Psoas muscle (tissue), 8 donors: ENCODE data around the gene TBXAS1. TPM values are rescaled to one million over a fixed set of nuclear protein-coding genes. Genes with fewer than 3 reads are reported as not detected.

ENCODE experiments used
- ATAC-seq, 4 donors: fragments of 200-7000 bp; cut with Tn5 transposase; one replicate each; pipeline ENCODE4 v1.9.1; 2020; ENCODE audit warnings: moderate library complexity in 3 of 4, mild to moderate bottlenecking in 2 of 4
- DNase-seq, 2 donors: peaks; one replicate each; pipeline ENCODE4 v3.0.0-alpha.2; 2020
- H3K27ac ChIP-seq: fragments of 200-600 bp; one replicate; pipeline ENCODE4 v1.8.0; 2022
- H3K27me3 ChIP-seq, 3 donors: fragments of 200-600 bp in 1 of 3; one replicate each; pipeline versions ENCODE4 v1.6.1 to v1.8.0; 2013 to 2022; ENCODE audit warnings: low read length in 2 of 3, mild to moderate bottlenecking in 2 of 3, moderate library complexity in 1 of 3; ENCODE audit not compliant: insufficient read depth in 3 of 3
- H3K36me3 ChIP-seq, 2 donors: fragments of 200-600 bp in 1 of 2; one replicate each; pipeline versions ENCODE4 v1.6.1 to v1.8.0; 2013 to 2022; ENCODE audit warnings: low read depth in 1 of 2, mild to moderate bottlenecking in 1 of 2, moderate library complexity in 1 of 2; ENCODE audit not compliant: insufficient read depth in 1 of 2
- H3K4me1 ChIP-seq: fragments of 200-600 bp; one replicate; pipeline ENCODE4 v1.8.0; 2022
- H3K4me3 ChIP-seq: fragments of 200-600 bp; one replicate; pipeline ENCODE4 v1.8.0; 2022; ENCODE audit warnings: mild to moderate bottlenecking
- H3K9me3 ChIP-seq: fragments of 200-600 bp; one replicate; pipeline ENCODE4 v1.8.0; 2022
- CTCF ChIP-seq: fragments of 200-600 bp; IDR thresholded peaks from one replicate; pipeline ENCODE4 v1.8.0; 2022; ENCODE audit warnings: antibody characterized with exemption
- WGBS, 3 donors: extraction: QIAGEN DNeasy Blood & Tissue Kit; methylation state at CpG; one replicate each; pipeline versions ENCODE4 v1.1.6 to v1.1.7; 2013; 5-methylcytosine and 5-hydroxymethylcytosine counted together
- intact Hi-C, 2 donors: fragments of 100-400 bp; cut with DNase I; formaldehyde crosslinking; loops; one replicate each; pipeline versions ENCODE4 v1.11.0 to v1.14.2; 2022
- polyA plus RNA-seq, 3 donors: library from polyadenylated mRNA; stranded (reverse); fragments of 200-250 nt; gene quantifications; one replicate each; pipeline ENCODE4 v1.2.3, GENCODE V29; 2013
- total RNA-seq, 4 donors: library from RNA; stranded (reverse); fragmentation: NEBNext Ultra II Directional in 2 of 4; extraction: Animal tissue kit (Norgen Biotek cat#: 25700) in 2 of 4; gene quantifications; one replicate each; pipeline versions ENCODE4 v1.2.1 to v1.2.4, GENCODE V29; 2021 to 2023
- donor health status: healthy with polysubstance abuse.
- donor health status: DM: no; HTN: no; CAD: no; lungs with moderate emphysema.
- donor health status: Bipolar disorder and iron deficiency.
- donor health status: healthy.
- donor health status: DM: yes; HTN: yes; CAD: no.
- donor health status: DM: no; HTN: no; CAD: no.
- donor health status: DM: no; HTN: no; CAD: no.
- donor health status: DM: yes; HTN: yes; CAD: no.

The TBXAS1 gene
- total and polyA plus RNA-seq, 7 donors, result 0.90 to 2.9 (median 2.0) TPM

- intact Hi-C loops, result no loop called here
- Histone ChIP-seq H3K27me3 (no peaks in the 10 kb centered on the region), H3K27ac (no peak overlapping the region), H3K4me3 (no peak overlapping the region), H3K36me3 (peaks cover 0 to 18% of the 10 kb centered on the region in 2 donors), H3K9me3 (no peaks in the 10 kb centered on the region), H3K4me1 (no peaks in the 10 kb centered on the region)
- DNase-seq, result no peak
- no peak for ATAC-seq
- no peak for TF ChIP-seq CTCF
- WGBS, 3 donors, result 77 to 89% (median 83%) methylated on average over 7 of the region's 7 CpGs
Observed at GRCh38 chr7:140022582-140023211, 193.6 kb downstream of the TBXAS1 start.

GRCh38 chr7:140023728-140024127, 194.7 kb downstream of the TBXAS1 start:
- intact Hi-C loops, result no loop called here
- 84 to 88% (median 87%) methylated on average over 6 of the region's 6 CpGs for WGBS, 3 donors
- ATAC-seq (no peak), DNase-seq (no peak)
- Histone ChIP-seq H3K9me3 (no peaks in the 10 kb centered on the region), H3K4me1 (no peaks in the 10 kb centered on the region), H3K27me3 (no peaks in the 10 kb centered on the region), H3K4me3 (no peak overlapping the region), H3K27ac (no peak overlapping the region), H3K36me3 (peaks cover 0 to 18% of the 10 kb centered on the region in 2 donors)
- no peak for TF ChIP-seq CTCF

GRCh38 chr7:140024585-140024984, 195.5 kb downstream of the TBXAS1 start:
- 89 to 94% (median 92%) methylated on average over 18 of the region's 18 CpGs for WGBS, 3 donors
- Histone ChIP-seq H3K4me1 (no peaks in the 10 kb centered on the region), H3K27ac (no peak overlapping the region), H3K27me3 (no peaks in the 10 kb centered on the region), H3K9me3 (no peaks in the 10 kb centered on the region), H3K4me3 (no peak overlapping the region), H3K36me3 (peaks cover 0 to 18% of the 10 kb centered on the region in 2 donors)
- no peak for TF ChIP-seq CTCF
- intact Hi-C loops, result no loop called here
- DNase-seq (no peak), ATAC-seq (no peak)

- ATAC-seq, result no peak
- WGBS, 3 donors, result 86 to 88% (median 87%) methylated on average over 4 of the region's 4 CpGs
- no peaks in the 10 kb centered on the region for H3K27me3 ChIP-seq
Observed at GRCh38 chr7:140025241-140025640, 196.2 kb downstream of the TBXAS1 start.

More at GRCh38 chr7:140025241-140025640, 196.2 kb downstream of the TBXAS1 start:
- H3K36me3 ChIP-seq, result peaks cover 0 to 18% of the 10 kb centered on the region in 2 donors
- no peak for TF ChIP-seq CTCF
- no peak overlapping the region for H3K27ac ChIP-seq
- intact Hi-C loops, result no loop called here
- H3K9me3 ChIP-seq, result no peaks in the 10 kb centered on the region
- DNase-seq, result no peak
- H3K4me3 ChIP-seq, result no peak overlapping the region
- H3K4me1 ChIP-seq, result no peaks in the 10 kb centered on the region
